Endothelial cell of umbilical vein (primary cell): ENCODE data around the gene FAM222A. TPM values are rescaled to one million over a fixed set of nuclear protein-coding genes. Genes with fewer than 3 reads are reported as not detected.

Experiments
- BruUV-seq: library from RNA; stranded (reverse); fragments of 400-500 nt; replicated peaks from 2 replicates; lab custom pipeline; 2021; lab: Mats Ljungman, UMichigan
- CTCF ChIA-PET: fragments of 300-600, 350-600 bp; sonication (Branson Sonifier 250); formaldehyde crosslinking; loops from one replicate; lab custom pipeline; 2021; ENCODE audit warnings: antibody characterized with exemption, inconsistent platforms; lab: Charles Lee
- POLR2A ChIA-PET: fragments of 300-600, 350-600 bp; sonication (Branson Sonifier 250); formaldehyde crosslinking; loops from one replicate; lab custom pipeline; 2021; ENCODE audit warnings: antibody characterized with exemption, inconsistent platforms; lab: Charles Lee
- DNase-seq: peaks from one replicate; pipeline ENCODE4 v3.0.0-alpha.2; 2011; ENCODE audit warnings: low read depth, low spot score
- FAIRE-seq: peaks from 2 replicates; lab custom pipeline; 2011; peaks lifted over from hg19 to GRCh38; lab: Jason Lieb, UNC
- H2AFZ ChIP-seq: 2 replicates; pipeline ENCODE4 v1.6.0; 2012; ENCODE audit warnings: low read depth, low read length, control low read depth, inconsistent platforms
- H3K27ac ChIP-seq: 2 replicates; pipeline ENCODE4 v1.5.1; 2011; ENCODE audit warnings: low read depth, mild to moderate bottlenecking, control low read depth, low read length, moderate library complexity; ENCODE audit not compliant: insufficient read depth
- H3K27me3 ChIP-seq, 2 experiments: 2 replicates each; pipeline versions ENCODE4 v1.6.0 to v1.6.1; 2011; ENCODE audit warnings: low read length in 2 of 2, mixed read lengths in 1 of 2; ENCODE audit not compliant: control insufficient read depth in 2 of 2, insufficient read depth in 2 of 2
- H3K36me3 ChIP-seq, 2 experiments: 2 replicates in 1 of 2; 3 replicates in 1 of 2; pipeline ENCODE4 v1.5.1; 2011; ENCODE audit warnings: low read length in 2 of 2, mild to moderate bottlenecking in 1 of 2, moderate library complexity in 1 of 2; ENCODE audit not compliant: control insufficient read depth in 2 of 2, insufficient read depth in 2 of 2; ENCODE audit errors: extremely low read depth in 1 of 2
- H3K4me1 ChIP-seq: 3 replicates; pipeline ENCODE4 v1.5.1; 2011; ENCODE audit warnings: mild to moderate bottlenecking, low read length; ENCODE audit not compliant: control insufficient read depth, insufficient read depth; ENCODE audit errors: extremely low read depth
- H3K4me2 ChIP-seq: 2 replicates; pipeline ENCODE4 v1.6.1; 2011; ENCODE audit warnings: low read length, control low read depth, mixed read lengths; ENCODE audit not compliant: insufficient read depth
- H3K4me3 ChIP-seq, 3 experiments: fragments of 200-600 bp in 1 of 3; sonication (generic), shearing (Covaris generic) in 1 of 3; replicated peaks in 1 of 3; 2 replicates each; pipeline ENCODE4 v1.5.1; 2011 to 2016; ENCODE audit warnings: control low read depth in 3 of 3, low read length in 3 of 3, mild to moderate bottlenecking in 2 of 3, inconsistent platforms in 1 of 3, low read depth in 1 of 3, moderate library complexity in 1 of 3; ENCODE audit not compliant: insufficient read depth in 1 of 3
- H3K79me2 ChIP-seq: 2 replicates; pipeline ENCODE4 v1.6.0; 2012; ENCODE audit warnings: low read length, inconsistent platforms; ENCODE audit not compliant: control insufficient read depth, insufficient read depth
- H3K9ac ChIP-seq: replicated peaks from 2 replicates; pipeline ENCODE3; 2011; ENCODE audit warnings: low read length, control low read depth; ENCODE audit not compliant: insufficient read depth; ENCODE audit errors: extremely low read depth
- H3K9me1 ChIP-seq: replicated peaks from 3 replicates; pipeline ENCODE4 v1.6.0; 2011; ENCODE audit warnings: mild to moderate bottlenecking, low read length; ENCODE audit not compliant: control insufficient read depth, insufficient read depth; ENCODE audit errors: extremely low read depth
- H3K9me3 ChIP-seq: replicated peaks from 2 replicates; pipeline ENCODE4 v1.5.1; 2012; ENCODE audit warnings: low read length, inconsistent platforms; ENCODE audit not compliant: control insufficient read depth, insufficient read depth
- H4K20me1 ChIP-seq: replicated peaks from 2 replicates; pipeline ENCODE3; 2011; ENCODE audit warnings: mild to moderate bottlenecking, low read length; ENCODE audit not compliant: control insufficient read depth, insufficient read depth; ENCODE audit errors: extremely low read depth
- EZH2 ChIP-seq: IDR thresholded peaks from 2 replicates; pipeline ENCODE4 v1.6.1; 2012; ENCODE audit warnings: borderline replicate concordance, low read depth, mild to moderate bottlenecking, moderate library complexity, low read length, inconsistent platforms; ENCODE audit not compliant: severe bottlenecking
- FOS ChIP-seq: IDR thresholded peaks from 2 replicates; pipeline ENCODE4 v1.6.1; 2011; ENCODE audit warnings: mild to moderate bottlenecking, low read length, moderate library complexity, borderline replicate concordance; ENCODE audit not compliant: insufficient read depth
- GATA2 ChIP-seq: IDR thresholded peaks from 2 replicates; pipeline ENCODE4 v1.7.0; 2011; ENCODE audit warnings: low read depth, mild to moderate bottlenecking, moderate library complexity, mixed read lengths, low read length; ENCODE audit not compliant: insufficient read length, insufficient read depth
- JUN ChIP-seq: IDR thresholded peaks from 2 replicates; pipeline ENCODE4 v1.6.1; 2011; ENCODE audit warnings: borderline replicate concordance, low read depth; ENCODE audit not compliant: insufficient read length, insufficient read depth
- MYC ChIP-seq: IDR thresholded peaks from one replicate; pipeline ENCODE4 v1.6.1; 2011; ENCODE audit warnings: mild to moderate bottlenecking, low read depth, low read length
- POLR2A ChIP-seq: IDR thresholded peaks from 2 replicates; pipeline ENCODE4 v1.6.1; 2012; ENCODE audit warnings: low read depth, mild to moderate bottlenecking, control low read depth, low read length
- POLR2AphosphoS5 ChIP-seq: IDR thresholded peaks from 2 replicates; pipeline ENCODE4 v1.6.1; 2012; ENCODE audit warnings: low read depth, mild to moderate bottlenecking, control low read depth, low read length, moderate library complexity; ENCODE audit not compliant: insufficient read depth
- dilution Hi-C: fragments of 300-500 bp; cut with MboI; formaldehyde crosslinking; loops from one replicate; pipeline ENCODE4 v1.15.0; 2019; ENCODE audit warnings: low sequenced_read_pairs; ENCODE audit not compliant: extremely low pct_ligation_motif_present
- intact Hi-C: fragments of 100-400 bp; cut with micrococcal nuclease; formaldehyde crosslinking; loops from one replicate; pipeline ENCODE4 v1.10.0; 2022
- polyA plus RNA-seq, 4 experiments: library from polyadenylated mRNA; depleted of rRNA in 3 of 4; stranded (reverse) in 3 of 4; unstranded in 1 of 4; fragments of >200 nt; gene quantifications; 2 replicates each; pipeline versions ENCODE4 v1.2.1 to v1.2.3, GENCODE V29; 2011 to 2012; ENCODE audit warnings: missing spikeins in 1 of 4
- total RNA-seq: library from RNA; stranded (reverse); gene quantifications from 2 replicates; pipeline ENCODE4 v1.2.3, GENCODE V29; 2021
- TF ChIP-seq, protein P1 (sequence below), 2 donors: IDR thresholded peaks; 1 replicate in 1 of 2; 2 replicates in 1 of 2; pipeline ENCODE4 v1.5.1; 2011; ENCODE audit warnings: low read length in 2 of 2, mild to moderate bottlenecking in 2 of 2, moderate library complexity in 2 of 2, control low read depth in 1 of 2, inconsistent platforms in 1 of 2, low read depth in 1 of 2; ENCODE audit not compliant: insufficient read depth in 1 of 2; ENCODE audit errors: extremely low read depth in 1 of 2
- TF ChIP-seq, protein P2 (sequence below): IDR thresholded peaks from 2 replicates; pipeline ENCODE4 v1.6.1; 2011; ENCODE audit not compliant: insufficient read depth, insufficient read length

FAM222A gene
- total and polyA plus RNA-seq, 2 donors (not counting 3 experiments of a cell fraction or from before 2014, with no cell fraction given), result 0.62 to 1.7 TPM

DNA sequence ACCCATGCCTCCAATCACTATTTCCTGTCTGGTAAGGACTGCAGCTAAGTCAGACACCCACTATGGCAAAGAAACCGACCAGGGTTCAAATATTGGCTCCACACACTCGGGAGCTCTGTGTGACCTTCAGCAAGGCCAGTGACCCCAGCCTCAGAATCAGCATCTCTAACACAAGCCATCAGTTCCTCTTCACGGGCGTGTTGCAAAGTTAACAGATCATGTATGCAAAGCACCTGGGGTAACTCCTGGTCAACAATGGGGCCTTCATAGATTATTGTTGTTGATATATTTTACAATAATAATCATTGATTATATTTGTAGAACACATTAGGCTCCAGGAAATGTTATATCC lies 6.2 kb upstream of the FAM222A start:
- Histone ChIP-seq H4K20me1 (no peaks in the 10 kb centered on the region), H3K9me1 (no peaks in the 10 kb centered on the region), H3K79me2 (no peaks in the 10 kb centered on the region), H3K4me2 (no peak overlapping the region), H3K36me3 (no peaks in the 10 kb centered on the region), H2AFZ (no peak overlapping the region), H3K4me3 (no peak overlapping the region), H3K27ac (no peak overlapping the region), H3K9me3 (no peaks in the 10 kb centered on the region), H3K9ac (no peak overlapping the region), H3K4me1 (no peaks in the 10 kb centered on the region), H3K27me3 (peaks cover 13 to 14% of the 10 kb centered on the region in 2 experiments)
- dilution Hi-C loops (no loop called here), intact Hi-C loops (no loop called here)
- DNase-seq, result no peak
- no peak for TF ChIP-seq EZH2
- no peak for TF ChIP-seq GATA2
- no peak for TF ChIP-seq POLR2AphosphoS5
- TF ChIP-seq FOS, result no peak
- no peak for TF ChIP-seq MYC
- no peak for TF ChIP-seq POLR2A
- TF ChIP-seq, protein P1, sequence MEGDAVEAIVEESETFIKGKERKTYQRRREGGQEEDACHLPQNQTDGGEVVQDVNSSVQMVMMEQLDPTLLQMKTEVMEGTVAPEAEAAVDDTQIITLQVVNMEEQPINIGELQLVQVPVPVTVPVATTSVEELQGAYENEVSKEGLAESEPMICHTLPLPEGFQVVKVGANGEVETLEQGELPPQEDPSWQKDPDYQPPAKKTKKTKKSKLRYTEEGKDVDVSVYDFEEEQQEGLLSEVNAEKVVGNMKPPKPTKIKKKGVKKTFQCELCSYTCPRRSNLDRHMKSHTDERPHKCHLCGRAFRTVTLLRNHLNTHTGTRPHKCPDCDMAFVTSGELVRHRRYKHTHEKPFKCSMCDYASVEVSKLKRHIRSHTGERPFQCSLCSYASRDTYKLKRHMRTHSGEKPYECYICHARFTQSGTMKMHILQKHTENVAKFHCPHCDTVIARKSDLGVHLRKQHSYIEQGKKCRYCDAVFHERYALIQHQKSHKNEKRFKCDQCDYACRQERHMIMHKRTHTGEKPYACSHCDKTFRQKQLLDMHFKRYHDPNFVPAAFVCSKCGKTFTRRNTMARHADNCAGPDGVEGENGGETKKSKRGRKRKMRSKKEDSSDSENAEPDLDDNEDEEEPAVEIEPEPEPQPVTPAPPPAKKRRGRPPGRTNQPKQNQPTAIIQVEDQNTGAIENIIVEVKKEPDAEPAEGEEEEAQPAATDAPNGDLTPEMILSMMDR (IDR thresholded peaks at IDR 0.05; ENCODE audit: extremely low read depth in 1 of 2, insufficient read depth in 1 of 2, low read depth in 1 of 2, low read length in 2 of 2), result no peak
- TF ChIP-seq, protein P2, sequence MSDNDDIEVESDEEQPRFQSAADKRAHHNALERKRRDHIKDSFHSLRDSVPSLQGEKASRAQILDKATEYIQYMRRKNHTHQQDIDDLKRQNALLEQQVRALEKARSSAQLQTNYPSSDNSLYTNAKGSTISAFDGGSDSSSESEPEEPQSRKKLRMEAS, result no peak
- no peak for TF ChIP-seq JUN
- POLR2A ChIA-PET, result no interaction called here
- CTCF ChIA-PET, result no interaction called here
- FAIRE-seq, result no peak
- BruUV-seq, result no TSS peak
